ENCODE measurements around the gene MACROH2A2.
"Not testable (repeated sequence)": the region's sequence is repeated elsewhere in the genome, so short reads cannot be mapped to it uniquely, and the experiment has no call there.

The MACROH2A2 gene

DNA sequence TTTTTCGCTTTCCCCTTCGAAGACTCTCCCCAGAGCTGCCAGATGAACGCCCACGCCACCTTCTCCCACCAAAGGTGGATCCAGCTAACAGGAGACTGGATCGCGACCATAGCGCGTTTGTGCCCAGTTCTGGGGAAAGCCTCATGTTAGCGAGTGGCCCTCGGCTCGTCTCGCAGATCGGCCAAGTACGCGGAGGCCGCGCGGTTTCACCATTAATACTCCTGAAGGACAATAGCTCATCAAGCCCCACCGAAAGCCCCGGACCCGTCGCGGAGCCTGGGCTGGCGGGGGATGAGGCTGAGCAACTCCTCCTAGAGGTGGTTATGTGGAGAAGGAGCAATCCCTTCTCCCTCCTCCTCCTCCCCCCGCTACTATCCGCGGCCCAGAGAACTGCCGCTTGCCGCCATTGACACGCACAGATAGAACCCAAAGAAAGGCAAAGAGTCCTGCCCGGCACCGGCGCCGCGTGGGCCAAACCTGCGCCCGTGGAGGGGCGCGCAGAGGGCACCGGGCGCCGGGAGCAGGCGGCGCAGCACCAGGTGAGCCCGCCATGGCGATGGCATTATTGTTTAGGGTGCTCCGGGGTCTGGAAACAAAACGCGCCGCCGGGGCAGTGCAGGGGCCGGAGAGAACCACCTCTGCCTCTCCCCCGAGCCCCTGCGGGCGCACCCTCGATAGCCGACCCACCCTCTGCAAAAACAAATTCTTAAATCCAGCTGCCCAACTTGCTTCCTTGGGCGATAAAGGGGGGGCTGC lies at the start of gene MACROH2A2:
Gene MACROH2A2, plus strand, starts transcription at position 385 of the 756 bp plus-strand sequence. CDS start 22,813 bp downstream, outside the sequence.
- no peak for DNase-seq (ENCODE audit: low spot score)

DNA sequence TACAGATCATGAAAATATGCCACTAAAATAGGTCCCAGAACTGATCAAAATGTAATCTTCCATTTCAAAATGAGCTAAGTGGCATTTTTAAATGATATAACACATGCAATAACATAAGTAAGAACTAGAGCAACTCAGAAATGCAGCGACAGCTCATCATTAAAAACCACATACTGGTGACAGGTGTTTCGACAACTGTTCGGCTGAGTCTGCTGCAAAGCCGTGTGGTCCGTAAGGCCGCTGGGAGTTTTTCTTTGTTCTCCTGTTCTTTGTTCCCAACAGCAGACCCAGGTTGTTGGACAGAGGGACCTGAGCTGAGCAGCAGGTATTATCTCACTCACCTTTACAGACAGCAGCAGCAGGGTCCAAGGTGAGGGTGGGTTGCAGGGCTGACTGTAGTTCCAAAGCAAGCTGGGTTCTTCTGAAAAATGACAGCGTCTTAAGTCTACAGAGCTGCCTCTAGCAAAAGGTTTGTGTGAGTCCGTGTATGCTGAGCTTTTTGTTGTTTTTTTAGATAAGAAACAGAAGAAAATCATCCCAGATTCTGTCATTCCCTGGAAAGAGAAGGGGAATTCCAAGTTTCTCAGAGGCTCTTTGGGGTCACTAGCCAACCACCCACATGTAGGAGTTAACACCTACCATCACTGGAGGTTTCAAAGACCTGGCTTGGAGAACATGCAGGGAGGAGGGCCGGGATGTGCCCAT lies 45.4 kb upstream of the MACROH2A2 start:
- no peak for DNase-seq (ENCODE audit: low spot score)

DNA sequence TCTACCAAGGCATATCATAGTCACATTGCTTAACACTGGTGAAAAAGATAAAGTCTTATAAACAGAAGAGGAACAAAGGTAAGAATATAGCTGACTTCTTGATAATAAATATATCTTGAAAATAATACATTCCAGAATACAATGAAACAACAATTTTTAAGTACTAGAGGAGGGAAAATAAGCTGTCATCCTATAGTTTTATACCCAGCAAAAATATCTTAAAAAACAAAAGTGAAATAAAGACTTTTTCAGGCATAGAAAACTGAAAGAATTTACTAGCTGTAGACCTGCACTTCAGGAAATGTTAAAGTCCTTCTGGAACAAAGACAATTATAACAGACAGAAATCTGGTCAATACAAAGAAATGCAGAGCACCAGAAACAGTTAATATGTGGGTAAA lies 21.4 kb upstream of the MACROH2A2 start:
- no peak for DNase-seq (ENCODE audit: low spot score)

DNA sequence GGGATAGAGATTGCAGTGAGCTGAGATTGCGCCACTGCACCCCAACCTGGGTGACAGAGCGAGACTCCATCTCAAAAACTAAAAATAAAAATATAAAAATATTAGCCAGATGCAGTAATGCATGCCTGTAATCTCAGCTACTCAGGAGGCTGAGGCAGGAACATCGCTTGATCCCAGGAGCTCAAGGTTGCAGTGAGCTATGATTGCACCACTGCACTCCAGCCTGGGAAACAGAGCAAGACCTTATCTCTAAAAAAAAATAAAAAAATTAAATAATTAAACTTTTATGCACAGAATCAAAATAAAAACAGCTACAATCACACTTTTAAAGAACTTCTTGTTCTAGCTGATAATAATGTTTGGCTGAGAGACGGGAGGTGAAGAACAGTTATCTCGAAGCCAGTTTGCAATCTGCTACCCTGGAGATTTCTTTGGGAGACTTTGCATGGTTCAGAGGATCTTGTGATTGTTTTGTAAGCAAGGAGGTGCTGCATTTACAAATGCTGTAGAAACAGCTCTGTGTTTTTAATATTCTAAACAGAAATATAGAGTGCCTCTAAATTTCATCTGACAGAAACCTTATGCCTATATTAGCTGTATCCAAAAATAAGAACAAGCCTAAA lies 19.9 kb upstream of the MACROH2A2 start:
- no peak for DNase-seq (ENCODE audit: low spot score)

DNA sequence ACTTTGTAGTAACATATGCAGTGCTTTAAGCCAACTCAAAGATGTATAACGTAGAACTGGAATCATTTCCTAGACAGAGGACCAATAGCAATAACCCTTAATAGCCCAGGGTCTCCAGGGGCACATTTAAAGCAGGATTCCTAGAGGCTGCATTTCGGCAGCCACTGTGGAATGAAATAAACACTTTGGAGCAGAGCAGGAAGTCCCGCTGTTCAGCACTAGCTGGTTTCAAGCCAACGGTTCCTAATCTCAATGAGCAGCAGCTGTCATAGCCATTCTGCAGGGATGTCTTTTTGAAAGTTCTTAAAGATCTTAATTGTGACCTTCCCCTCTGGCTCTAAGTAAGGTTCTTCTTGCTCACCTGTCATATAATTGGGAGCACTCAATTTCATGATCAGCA lies 18.4 kb upstream of the MACROH2A2 start:
- DNase-seq (ENCODE audit: low spot score): no peak

DNA sequence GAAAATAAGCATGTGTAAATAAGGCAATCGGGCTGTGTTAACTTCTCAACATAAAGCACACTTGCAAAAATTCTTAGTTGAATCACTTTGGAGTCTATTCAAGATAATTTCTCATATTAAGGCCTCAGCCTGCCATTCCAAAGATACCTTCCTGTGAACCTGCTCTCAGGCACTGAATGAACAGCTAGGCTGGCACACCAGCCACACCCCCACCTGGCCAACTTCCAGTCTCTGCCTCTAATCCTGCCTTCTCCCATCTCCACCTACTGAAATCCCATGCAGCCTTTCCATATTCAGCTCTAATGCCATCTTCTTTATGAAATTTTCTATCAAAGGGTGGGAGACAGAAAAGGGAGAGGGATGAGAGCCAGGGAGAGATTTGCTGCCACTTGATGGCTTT lies 17.1 kb upstream of the MACROH2A2 start:
- DNase-seq (ENCODE audit: low spot score): no peak

DNA sequence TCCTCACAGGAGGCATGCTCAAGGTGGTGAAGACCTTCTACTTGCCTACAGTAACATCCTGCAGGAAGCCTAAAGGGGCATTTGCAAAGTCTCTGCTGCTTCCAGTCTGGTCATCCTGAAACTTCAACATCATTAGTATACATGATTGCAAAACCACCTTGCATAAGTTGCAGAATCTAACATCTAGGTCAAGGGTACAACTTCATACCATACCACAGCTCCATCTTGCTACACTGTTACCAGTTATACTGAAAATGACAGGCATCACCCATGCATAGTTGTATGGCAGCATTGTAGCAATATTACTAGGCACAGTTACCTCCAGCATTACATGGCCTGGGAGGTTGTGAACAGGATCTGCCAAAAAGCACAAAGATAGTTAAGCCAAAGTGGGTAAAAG lies 13.7 kb upstream of the MACROH2A2 start:
- DNase-seq (ENCODE audit: low spot score): no peak

DNA sequence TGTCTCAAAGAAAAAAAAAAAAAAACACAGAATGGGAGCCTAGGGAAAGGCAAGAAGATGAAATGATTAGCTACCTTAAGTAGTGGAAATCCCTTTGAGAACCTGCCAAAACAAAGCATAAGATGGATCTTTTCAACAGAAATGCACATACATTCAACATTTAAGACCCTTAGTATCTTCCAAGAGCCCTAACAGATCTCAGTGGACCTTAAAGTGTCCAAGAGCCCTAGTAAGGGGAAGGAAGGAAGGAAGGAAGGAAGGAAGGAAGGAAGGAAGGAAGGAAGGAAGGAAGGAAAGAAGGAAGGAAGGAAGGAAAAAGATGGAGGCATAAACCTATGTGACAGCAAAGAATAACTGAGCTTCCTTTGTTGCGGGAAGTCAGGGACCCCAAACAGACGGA lies 11.6 kb upstream of the MACROH2A2 start:
- no peak for DNase-seq (ENCODE audit: low spot score)

DNA sequence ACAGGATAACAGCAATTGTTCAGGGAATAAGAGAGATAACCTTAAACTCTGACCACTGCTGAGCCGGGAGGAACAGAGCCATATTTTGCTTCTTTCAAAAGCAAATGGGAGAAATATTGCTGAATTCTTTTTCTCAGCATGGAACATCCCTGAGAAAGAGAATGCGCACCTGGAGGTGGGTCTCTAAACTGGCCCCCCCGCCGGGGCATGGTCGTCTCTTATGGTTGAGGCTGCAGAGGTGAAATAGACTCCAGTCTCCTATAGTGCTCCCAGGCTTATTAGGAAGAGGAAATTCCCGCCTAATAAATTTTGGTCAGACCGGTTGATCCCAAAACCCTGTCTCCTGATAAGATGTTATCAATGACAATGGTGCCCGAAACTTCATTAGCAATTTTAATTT lies 10.9 kb upstream of the MACROH2A2 start:
- DNase-seq (ENCODE audit: low spot score): not testable (repeated sequence)

DNA sequence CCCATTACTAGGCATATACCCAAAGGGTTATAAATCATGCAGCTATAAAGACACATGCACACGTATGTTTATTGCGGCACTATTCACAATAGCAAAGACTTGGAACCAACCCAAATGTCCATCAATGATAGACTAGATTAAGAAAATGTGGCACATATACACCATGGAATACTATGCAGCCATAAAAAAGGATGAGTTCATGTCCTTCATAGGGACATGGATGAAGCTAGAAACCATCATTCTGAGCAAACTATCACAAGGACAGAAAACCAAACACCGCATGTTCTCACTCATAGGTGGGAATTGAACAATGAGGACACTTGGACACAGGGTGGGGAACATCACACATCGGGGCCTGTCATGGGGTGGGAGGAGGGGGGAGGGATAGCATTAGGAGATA lies 5.6 kb upstream of the MACROH2A2 start:
- not testable (repeated sequence) for DNase-seq (ENCODE audit: low spot score)

DNA sequence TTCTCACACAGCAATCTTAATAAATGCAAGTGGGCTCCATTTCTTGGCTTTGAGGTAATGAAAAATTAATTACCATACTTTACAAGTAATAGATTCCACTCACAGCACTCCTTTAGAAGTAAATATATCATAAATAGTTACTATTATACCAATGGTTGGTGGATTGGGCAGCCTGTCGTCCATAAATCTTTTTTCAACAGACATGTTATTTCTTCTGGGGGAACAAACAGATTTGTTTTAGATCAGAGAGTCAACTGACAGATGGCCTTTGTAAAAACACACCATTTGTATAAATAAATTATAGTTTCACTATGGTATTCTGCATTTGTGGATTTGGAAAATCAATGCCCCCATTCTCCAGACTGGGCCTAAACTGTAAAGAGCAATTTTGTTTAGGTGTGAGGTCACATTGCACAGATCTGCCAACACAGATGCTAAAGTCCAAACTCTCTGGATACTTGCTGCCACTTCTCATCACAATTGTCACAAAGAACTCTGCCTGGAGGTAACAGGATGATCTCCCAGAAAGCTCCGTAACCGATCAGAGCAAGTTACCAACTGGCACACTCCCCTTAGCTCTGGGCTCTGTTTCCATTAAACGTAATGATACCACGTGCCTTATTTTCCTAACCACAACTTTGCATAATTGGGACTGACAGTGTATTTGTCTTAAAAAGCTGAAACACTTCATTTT lies 4.5 kb upstream of the MACROH2A2 start:
- no peak for DNase-seq (ENCODE audit: low spot score)

DNA sequence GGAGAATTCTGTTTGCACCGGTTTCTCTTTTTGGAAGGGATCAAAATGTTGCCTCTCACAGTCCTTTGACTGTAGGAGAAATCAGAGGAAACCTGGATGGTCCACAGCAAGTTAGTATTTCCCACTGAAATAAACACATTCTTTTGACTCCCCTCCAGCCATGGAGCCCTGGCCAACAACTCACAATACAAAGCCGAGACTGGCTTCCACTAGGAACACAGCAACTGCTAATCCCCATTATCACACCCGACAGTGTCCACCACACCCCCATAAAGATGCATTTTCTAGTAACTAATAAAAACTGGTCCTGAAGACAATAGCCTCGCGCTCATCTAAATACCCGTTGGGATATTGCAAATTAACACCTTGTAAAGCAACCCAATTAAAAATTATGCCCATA lies 798 bp upstream of the MACROH2A2 start:
- no peak for DNase-seq (ENCODE audit: low spot score)

DNA sequence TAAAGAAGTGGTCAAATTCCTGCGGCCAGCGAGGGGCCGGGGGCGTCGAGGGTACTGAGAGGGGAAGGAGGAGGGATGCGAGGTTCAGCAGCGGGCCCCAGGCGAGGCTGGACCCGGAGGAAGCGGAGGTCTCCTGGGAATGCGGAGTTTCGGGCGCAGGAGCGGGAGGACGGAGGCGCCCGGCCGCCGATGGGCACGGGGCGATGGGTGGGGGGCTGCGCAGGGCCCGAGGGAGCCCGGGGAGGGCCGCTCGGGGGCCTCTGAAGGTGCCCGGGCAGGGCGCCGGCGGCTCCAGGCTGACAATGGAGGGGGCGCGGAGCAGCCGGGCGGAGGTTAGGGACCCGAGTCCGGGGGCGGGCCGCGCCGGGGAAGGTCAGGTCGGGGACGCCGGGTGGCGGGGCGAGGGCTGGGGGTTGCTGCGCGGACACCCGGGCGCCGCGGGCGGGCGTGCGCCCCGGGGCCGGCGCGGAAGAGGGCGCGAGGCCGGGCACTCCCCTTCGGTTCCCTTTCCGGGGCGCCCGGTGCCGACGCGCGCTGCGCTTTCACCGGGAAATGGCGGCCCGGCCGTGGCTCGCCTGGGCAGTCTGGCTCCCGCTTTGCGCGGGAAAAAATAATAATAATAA lies 683 bp downstream of the MACROH2A2 start:
- no peak for DNase-seq (ENCODE audit: low spot score)

DNA sequence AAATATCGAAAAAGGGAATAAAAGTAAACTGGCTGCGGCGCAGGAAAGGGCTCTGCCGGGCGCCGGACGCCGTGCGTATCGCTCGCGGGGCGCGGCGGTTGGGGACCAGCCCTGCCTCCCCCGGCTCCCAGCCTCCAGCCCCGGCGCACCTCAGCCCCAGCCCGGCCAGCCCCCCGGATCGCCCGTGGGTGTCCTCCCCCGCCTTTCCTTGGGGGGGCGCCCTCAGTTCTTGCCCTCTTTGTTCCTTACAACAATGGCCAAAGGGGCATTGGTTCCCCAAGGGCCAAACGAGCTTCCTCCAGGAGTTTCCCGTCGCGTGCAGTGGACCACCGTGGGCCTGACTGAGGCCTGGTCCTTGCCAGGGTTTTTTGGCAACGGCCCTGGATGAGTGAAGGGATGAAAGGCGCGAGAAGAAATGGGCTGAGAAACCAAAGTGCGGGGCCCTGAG lies 1.2 kb downstream of the MACROH2A2 start:
- DNase-seq (ENCODE audit: low spot score): no peak

DNA sequence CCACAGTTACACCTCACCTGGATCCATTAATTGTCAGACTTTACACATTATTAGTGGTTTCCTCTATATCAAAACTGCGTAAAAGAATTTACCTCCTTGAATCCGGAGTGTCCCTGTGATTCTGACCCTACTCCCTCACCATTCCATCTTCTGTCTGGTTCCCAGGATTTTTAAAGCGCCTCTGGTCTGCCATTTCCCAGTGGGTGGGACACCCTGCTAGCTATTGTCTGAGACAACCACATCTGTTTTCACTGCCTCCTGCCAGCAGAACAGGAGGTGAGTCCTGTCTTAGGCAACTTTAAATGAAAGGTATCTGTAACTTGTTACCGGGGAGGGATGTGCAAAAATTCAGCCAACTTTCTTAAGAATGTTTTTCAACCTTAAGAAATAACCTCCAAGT lies 2.3 kb downstream of the MACROH2A2 start:
- no peak for DNase-seq (ENCODE audit: low spot score)

DNA sequence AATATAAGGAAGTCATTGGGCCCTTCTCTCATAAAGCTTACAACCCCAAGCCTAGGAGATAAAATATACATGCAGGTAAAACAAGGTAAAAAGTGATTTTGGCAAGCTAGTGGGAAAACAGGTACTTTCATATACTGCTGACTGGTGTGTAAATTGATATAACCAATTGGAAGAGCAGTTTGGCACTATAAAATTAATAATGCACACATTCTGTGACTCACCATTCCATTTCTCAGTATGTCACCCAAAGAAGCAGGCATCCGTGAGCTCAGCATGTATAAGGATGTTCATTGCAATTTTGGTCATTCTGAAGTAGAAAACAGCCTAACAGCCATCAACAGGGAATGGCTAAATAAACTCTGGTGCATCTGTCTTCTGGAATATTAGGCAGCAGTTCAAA lies 2.9 kb downstream of the MACROH2A2 start:
- no peak for DNase-seq (ENCODE audit: low spot score)

DNA sequence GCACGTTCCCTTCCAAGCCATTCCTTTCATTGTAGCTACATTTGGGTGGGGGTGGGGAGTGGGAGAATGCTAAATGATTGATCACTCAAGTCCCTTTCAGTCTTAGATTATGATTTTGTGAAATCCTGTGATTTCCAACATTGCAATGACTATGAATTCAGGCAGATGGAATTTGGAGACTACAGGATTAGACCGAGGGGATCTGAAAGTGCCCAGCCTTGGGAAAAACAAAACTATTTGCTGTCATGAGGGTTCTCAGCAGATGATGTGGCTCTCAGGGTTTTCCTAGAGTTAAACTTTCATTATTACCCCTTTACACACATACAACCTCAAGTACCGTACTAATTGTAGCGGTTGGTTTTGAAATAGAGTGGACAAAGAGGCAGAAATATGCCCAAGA lies 4.7 kb downstream of the MACROH2A2 start:
- no peak for DNase-seq (ENCODE audit: low spot score)

DNA sequence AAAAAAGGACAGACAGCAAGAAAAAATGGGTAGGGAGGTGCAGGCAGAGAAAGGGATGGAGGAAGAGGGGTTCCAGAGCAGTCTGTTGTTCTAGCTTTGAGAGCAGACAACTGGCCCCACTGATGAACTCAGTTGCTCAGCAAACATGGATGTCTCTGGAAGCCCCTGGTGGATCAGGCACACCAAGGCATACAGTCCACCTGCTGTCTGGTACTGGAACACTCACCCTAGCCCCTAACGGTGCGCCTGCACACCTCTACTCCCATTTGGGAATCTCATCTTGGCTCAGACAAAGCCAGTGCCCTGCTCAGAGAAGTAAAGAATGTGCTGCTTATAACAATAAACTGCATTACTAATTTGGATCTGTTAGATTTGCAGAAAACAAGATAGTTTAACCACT lies 7.7 kb downstream of the MACROH2A2 start:
- DNase-seq (ENCODE audit: low spot score): no peak

DNA sequence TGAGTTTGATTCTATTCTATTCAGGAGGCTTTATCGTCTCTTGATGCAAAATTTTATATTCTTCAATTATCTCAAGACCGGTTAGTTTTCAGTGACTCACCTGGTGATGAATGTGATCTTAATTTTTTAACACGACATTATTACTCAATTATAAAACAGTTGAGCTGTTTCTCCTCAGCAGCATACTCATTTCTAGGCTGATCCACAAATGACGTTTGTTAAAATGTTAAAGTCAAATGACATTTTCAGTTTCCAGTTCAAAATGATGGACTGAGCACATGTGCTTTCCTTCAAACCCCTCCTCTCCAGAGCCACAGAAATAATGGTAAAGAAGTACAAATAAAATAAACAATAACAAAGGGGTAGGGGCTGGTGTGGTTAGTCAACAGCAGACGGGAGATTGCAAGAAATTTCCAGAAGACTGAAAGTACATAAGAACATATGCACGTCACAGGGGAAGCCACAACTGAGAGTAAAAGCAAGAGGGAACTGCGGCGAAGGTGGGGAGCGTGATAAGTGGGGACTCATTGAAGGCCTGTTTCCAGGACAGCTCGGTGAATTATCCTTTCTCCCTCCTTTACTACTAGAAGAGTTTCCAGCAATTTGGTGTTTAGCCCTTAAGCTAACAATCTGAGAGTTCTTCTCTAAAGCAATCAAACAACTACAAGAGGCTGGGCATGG lies 10.9 kb downstream of the MACROH2A2 start:
- DNase-seq (ENCODE audit: low spot score): no peak

DNA sequence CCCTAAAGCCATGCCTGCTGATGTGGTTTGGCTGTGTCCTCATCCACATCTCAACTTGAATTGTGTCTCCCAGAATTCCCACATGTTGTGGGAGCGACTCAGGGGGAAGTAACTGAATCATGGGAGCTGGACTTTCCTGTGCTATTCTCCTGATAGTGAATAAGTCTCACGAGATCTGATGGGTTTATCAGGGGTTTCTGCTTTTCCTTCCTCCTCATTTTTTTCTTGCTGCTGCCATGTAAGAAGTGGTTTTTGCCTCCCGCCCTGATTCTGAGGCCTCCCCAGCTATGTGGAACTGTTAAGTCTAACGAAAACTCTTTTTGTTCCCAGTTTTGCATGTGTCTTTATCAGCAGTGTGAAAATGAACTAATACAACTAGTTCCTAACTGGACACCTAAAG lies 11.8 kb downstream of the MACROH2A2 start:
- DNase-seq (ENCODE audit: low spot score): no peak

DNA sequence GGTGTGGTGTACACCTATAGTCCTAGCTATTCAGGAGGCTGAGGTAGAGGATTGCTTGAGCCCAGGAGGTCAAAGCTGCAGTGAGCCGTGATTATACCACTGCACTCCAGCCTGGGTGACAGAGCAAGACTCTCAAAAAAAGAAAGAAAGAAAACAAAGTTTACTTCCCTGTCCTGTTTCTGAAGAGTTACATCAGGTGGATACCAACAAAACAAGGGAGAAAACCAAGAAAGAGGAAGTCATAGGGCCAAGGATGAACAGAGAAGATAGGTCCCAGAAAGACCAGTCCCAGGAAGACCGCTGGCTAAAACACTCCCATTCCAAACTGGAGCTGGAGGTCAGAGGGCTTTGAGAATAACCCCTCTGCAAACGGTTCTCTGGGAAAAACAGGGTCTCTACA lies 13.5 kb downstream of the MACROH2A2 start:
- no peak for DNase-seq (ENCODE audit: low spot score)

DNA sequence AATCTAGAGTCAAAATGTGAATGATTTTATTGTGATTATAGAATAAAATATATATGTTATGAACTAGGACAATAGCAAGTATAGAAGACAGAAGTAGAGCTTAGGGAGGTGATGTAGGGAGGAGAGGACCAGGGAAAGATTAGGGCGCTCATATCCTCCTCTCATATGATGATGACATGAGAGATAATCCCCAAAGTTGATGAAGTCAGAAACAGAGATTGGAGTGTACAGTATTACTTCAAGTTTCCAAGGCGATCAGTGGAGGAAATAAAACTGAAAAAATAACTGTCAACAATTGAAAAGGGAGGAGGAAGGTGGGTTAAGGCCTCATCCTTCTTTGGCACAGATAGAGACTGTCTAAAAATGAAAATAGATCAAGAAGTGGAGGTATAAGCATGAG lies 14.9 kb downstream of the MACROH2A2 start:
- DNase-seq (ENCODE audit: low spot score): no peak
